NCI-H82 (cell line): ENCODE measurements around the gene TMEM154.

Experiments used
- DNase-seq: peaks from one replicate; lab custom pipeline; 2025; lab: John Stamatoyannopoulos, UW

TMEM154 gene

GRCh38 chr4:152696764-152697261 is 17.0 kb upstream of the TMEM154 start:
- no peak for DNase-seq

- DNase-seq: no peak
Measured at GRCh38 chr4:152693871-152694270, 14.1 kb upstream of the TMEM154 start.

GRCh38 chr4:152691761-152692160 is 12.0 kb upstream of the TMEM154 start:
- no peak for DNase-seq

GRCh38 chr4:152690706-152691651 is 11.2 kb upstream of the TMEM154 start:
- no peak for DNase-seq

- DNase-seq: no peak
Measured at GRCh38 chr4:152689615-152690501, 10.1 kb upstream of the TMEM154 start.

- DNase-seq: no peak
Measured at GRCh38 chr4:152687974-152688599, 8.3 kb upstream of the TMEM154 start.

- no peak for DNase-seq
Measured at GRCh38 chr4:152686452-152687013, 6.7 kb upstream of the TMEM154 start.

- no peak for DNase-seq
Measured at GRCh38 chr4:152684587-152684986, 4.8 kb upstream of the TMEM154 start.

GRCh38 chr4:152684007-152684406 is 4.2 kb upstream of the TMEM154 start:
- no peak for DNase-seq

GRCh38 chr4:152682143-152682941 is 2.5 kb upstream of the TMEM154 start:
- no peak for DNase-seq

GRCh38 chr4:152680988-152681603 is 1.3 kb upstream of the TMEM154 start:
- no peak for DNase-seq

- no peak for DNase-seq
Measured at GRCh38 chr4:152678841-152679240, 956 bp downstream of the TMEM154 start.

GRCh38 chr4:152677117-152677516 is 2.7 kb downstream of the TMEM154 start:
- DNase-seq: no peak

- no peak for DNase-seq
Measured at GRCh38 chr4:152676052-152676854, 3.5 kb downstream of the TMEM154 start.

- DNase-seq: no peak
Measured at GRCh38 chr4:152674359-152674758, 5.4 kb downstream of the TMEM154 start.

GRCh38 chr4:152673489-152673888 is 6.3 kb downstream of the TMEM154 start:
- no peak for DNase-seq

GRCh38 chr4:152672206-152673092 is 7.3 kb downstream of the TMEM154 start:
- no peak for DNase-seq

GRCh38 chr4:152668338-152668964 is 11.3 kb downstream of the TMEM154 start:
- no peak for DNase-seq
